Stimulated activated effector memory CD8-positive, alpha-beta T cell treated with anti-CD3 and anti-CD28 coated beads, Interleukin-12 subunit alpha, Interleukin-12 subunit beta, amount 100 ng/mL, for 72 hours (primary cell): ENCODE data around the gene SYT9.

Experiments
- ATAC-seq: fragments of 150-1000 bp; cut with Tn5 transposase; 2 replicates; pipeline ENCODE4 v1.10.0; 2021
- DNase-seq, 2 donors: peaks; one replicate each; pipeline ENCODE4 v3.0.0; 2021 to 2022; ENCODE audit warnings: low spot score in 2 of 2
- H3K27ac Mint-ChIP-seq: one replicate; pipeline ENCODE4 v1.8.0; 2022; ENCODE audit warnings: mild to moderate bottlenecking, mixed read lengths
- H3K36me3 Mint-ChIP-seq: one replicate; pipeline ENCODE4 v1.8.0; 2022; ENCODE audit warnings: mild to moderate bottlenecking, mixed read lengths
- H3K4me1 Mint-ChIP-seq: one replicate; pipeline ENCODE4 v1.8.0; 2022; ENCODE audit warnings: mixed read lengths
- H3K4me3 Mint-ChIP-seq: one replicate; pipeline ENCODE4 v1.8.0; 2022; ENCODE audit warnings: mild to moderate bottlenecking, mixed read lengths
- H3K9me3 Mint-ChIP-seq: one replicate; pipeline ENCODE4 v1.8.0; 2022; ENCODE audit warnings: mixed read lengths

The SYT9 gene

DNA sequence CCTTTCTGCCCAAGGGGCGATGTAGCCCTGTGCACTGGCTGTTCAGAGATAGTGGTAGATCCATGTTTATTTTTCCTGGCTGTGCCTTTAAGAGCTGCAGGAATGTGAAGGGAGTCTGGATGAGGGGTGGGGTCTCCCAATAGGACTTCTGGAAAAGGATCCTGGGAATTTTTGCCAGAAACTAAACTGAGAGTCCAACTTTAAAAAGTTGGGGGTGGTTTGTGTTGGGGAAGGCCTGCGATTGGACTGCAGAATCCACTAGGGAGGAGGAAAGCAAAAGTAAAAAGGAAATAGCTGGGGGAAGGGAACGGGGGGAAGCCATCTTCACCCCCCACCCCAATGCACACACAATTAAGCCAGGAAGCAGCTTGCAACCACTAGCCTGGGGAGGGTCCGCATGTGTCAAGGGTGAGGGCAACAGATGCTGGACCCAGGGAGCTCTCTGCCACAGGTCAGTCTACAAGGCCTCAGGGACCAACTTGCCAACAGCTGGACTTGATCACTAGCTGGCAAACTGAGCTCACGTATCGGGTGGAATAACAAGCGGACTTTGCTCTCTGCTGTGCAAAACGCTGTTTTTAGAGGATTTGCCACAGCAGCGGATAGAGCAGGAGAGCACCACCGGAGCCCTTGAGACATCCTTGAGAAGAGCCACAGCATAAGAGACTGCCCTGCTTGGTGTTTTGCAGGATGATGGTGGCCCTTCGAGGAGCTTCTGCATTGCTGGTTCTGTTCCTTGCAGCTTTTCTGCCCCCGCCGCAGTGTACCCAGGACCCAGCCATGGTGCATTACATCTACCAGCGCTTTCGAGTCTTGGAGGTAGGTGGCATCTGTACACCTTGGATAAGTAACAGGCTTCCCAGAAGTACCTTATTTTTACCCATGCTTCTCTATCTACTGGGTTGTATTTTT, 233.7 kb downstream of the SYT9 start, which contains the start of gene OLFML1:
TSS of gene OLFML1 (plus strand) at position 321 of the 912 bp plus-strand sequence. CDS start at position 691, 370 bp downstream.
- DNase-seq (no peak), ATAC-seq (peak; percentile 29)
- H3K36me3 Mint-ChIP-seq = no peaks in the 10 kb centered on the region

DNA sequence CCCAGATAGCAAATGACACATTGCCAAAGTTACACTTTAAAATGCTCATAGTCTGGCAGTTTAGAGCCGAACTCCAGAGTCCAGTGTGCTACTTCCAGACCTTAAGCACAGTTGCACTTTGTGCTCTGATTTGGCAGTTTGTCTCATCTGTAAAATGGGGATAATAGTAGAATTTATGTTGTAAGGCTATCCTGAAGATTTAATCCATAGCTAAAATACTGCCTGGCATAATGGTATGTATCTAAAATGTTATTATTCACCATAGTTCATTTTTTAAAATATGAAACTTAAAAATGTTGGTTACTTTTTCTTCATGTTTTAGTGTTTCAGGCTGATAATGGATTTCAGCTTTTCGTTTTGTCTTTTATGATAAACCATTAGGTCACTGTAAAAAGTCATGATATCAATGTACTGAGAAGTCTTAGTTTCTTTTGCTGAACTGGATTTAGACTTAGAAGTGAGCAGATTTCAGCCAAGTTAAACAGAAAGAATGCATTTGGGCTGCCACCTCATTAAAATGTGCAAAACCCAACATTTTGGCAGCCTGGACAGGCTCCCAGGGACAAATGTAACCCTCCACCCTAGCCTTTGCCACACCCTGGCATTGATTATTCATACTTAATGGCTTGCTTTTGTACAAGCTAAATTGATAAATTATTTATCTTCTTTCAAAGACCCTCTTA, 234.5 kb downstream of the SYT9 start:
- H3K9me3 Mint-ChIP-seq = no peaks in the 10 kb centered on the region
- no peak overlapping the region for H3K27ac Mint-ChIP-seq
- H3K4me1 Mint-ChIP-seq = no peaks in the 10 kb centered on the region
- no peaks in the 10 kb centered on the region for H3K36me3 Mint-ChIP-seq
- no peak overlapping the region for H3K4me3 Mint-ChIP-seq
- DNase-seq = no peak
- no peak for ATAC-seq

More for the DNA sequence above, 233.7 kb downstream of the SYT9 start, which contains the start of gene OLFML1:
- Mint-ChIP-seq H3K27ac (no peak within 1 kb of the TSS), H3K4me3 (no peak within 1 kb of the TSS), H3K4me1 (no peaks in the 10 kb centered on the region), H3K9me3 (no peaks in the 10 kb centered on the region)

DNA sequence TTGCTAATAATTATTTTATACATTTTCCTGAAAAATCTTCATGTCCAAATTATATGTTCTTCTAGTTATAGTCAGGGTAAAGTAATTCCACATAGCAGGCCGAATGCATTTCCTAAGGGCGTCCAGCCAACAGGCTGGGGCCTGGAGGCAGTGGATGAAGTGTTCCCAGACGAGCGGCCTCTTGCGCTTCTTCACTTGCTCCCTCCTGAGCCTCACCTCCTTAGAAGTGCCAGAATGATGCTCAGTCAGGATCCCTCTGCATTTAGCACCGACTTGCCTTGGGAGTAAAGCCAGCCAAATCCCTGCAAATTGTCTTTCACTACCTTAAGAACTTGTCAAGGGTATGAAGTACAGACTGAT, 235.1 kb downstream of the SYT9 start:
- Mint-ChIP-seq H3K4me1 (no peaks in the 10 kb centered on the region), H3K36me3 (no peaks in the 10 kb centered on the region), H3K9me3 (no peaks in the 10 kb centered on the region), H3K27ac (no peak overlapping the region), H3K4me3 (no peak overlapping the region)
- DNase-seq (no peak), ATAC-seq (no peak)

DNA sequence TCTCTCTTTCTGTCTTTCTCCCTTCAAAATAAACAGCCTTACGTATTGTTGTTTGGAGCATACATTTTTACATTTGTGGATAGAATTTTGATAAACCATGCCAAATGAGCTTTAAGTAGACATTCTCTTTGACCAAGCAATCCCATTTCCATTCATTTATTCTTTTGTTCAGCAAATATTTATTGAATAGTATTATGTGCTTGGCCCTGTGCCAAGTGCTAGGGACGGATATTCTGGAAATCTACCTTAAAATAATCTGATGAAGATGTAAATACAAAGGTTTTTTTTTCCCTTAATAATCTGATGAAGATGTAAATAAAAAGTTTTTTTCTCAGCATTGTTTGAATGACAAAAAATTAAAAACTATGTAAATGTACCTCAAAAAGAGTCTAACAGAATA, 235.7 kb downstream of the SYT9 start:
- Mint-ChIP-seq H3K27ac (no peak overlapping the region), H3K36me3 (no peaks in the 10 kb centered on the region), H3K4me1 (no peaks in the 10 kb centered on the region), H3K4me3 (no peak overlapping the region), H3K9me3 (no peaks in the 10 kb centered on the region)
- ATAC-seq (no peak), DNase-seq (no peak)

DNA sequence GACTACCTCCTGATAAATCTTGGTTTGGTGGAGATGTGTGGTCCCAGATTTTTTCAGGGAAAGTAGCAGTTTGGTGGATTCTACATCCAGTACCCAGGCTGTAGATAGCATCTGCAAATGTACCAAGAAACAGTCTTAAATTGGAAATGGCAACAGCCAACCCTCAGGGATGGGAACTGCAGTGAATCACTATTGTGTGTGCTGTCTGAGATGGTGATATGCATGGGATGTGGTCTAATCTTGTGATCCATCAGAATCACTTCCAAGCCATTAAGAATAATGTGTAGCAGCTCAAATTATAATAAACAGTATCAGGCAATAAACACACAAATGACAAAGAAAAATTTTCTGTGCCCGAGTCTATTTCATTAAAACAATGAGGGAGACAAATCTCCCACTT, 237.0 kb downstream of the SYT9 start:
- ATAC-seq (no peak), DNase-seq (no peak)
- Mint-ChIP-seq H3K36me3 (no peaks in the 10 kb centered on the region), H3K27ac (no peak overlapping the region), H3K4me3 (no peak overlapping the region), H3K4me1 (no peaks in the 10 kb centered on the region), H3K9me3 (no peaks in the 10 kb centered on the region)

DNA sequence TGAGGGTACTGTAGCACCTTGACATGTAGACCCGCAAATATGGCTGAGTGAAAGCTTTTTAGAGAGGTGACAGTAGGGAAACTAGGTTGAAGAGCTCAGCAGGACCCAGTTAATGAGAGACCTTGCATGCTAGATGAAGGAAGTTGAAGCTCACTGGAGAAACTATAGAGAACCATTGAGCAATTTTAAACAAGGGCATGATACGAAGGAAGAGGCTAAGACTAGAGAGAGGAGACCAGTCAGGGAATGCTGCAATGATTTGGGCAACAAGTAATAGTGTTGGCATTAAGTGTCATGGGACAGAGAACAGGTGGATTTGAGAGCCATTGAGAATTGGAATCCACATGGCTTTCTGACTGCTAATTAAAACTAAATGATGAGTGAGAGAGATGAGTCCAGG, 237.7 kb downstream of the SYT9 start:
- DNase-seq = no peak
- Mint-ChIP-seq H3K36me3 (no peaks in the 10 kb centered on the region), H3K4me3 (no peak overlapping the region), H3K4me1 (no peaks in the 10 kb centered on the region), H3K9me3 (no peaks in the 10 kb centered on the region), H3K27ac (no peak overlapping the region)
- ATAC-seq = no peak

GRCh38 chr11:7490054-7490453, 238.3 kb downstream of the SYT9 start:
- no peak for DNase-seq
- no peaks in the 10 kb centered on the region for H3K36me3 Mint-ChIP-seq
- H3K27ac Mint-ChIP-seq = no peak overlapping the region
- no peaks in the 10 kb centered on the region for H3K4me1 Mint-ChIP-seq
- no peak overlapping the region for H3K4me3 Mint-ChIP-seq
- ATAC-seq = no peak
- H3K9me3 Mint-ChIP-seq = no peaks in the 10 kb centered on the region

- DNase-seq (no peak), ATAC-seq (no peak)
- H3K4me3 Mint-ChIP-seq = no peak overlapping the region
- H3K9me3 Mint-ChIP-seq = no peaks in the 10 kb centered on the region
- no peaks in the 10 kb centered on the region for H3K36me3 Mint-ChIP-seq
- H3K4me1 Mint-ChIP-seq = no peaks in the 10 kb centered on the region
- no peak overlapping the region for H3K27ac Mint-ChIP-seq
These were observed 238.8 kb downstream of the SYT9 start for GRCh38 chr11:7490535-7490934.

GRCh38 chr11:7492253-7492652, 240.5 kb downstream of the SYT9 start:
- H3K36me3 Mint-ChIP-seq = no peaks in the 10 kb centered on the region
- H3K4me3 Mint-ChIP-seq = no peak overlapping the region
- no peaks in the 10 kb centered on the region for H3K4me1 Mint-ChIP-seq
- DNase-seq = no peak
- H3K27ac Mint-ChIP-seq = no peak overlapping the region
- ATAC-seq = no peak
- H3K9me3 Mint-ChIP-seq = no peaks in the 10 kb centered on the region

DNA sequence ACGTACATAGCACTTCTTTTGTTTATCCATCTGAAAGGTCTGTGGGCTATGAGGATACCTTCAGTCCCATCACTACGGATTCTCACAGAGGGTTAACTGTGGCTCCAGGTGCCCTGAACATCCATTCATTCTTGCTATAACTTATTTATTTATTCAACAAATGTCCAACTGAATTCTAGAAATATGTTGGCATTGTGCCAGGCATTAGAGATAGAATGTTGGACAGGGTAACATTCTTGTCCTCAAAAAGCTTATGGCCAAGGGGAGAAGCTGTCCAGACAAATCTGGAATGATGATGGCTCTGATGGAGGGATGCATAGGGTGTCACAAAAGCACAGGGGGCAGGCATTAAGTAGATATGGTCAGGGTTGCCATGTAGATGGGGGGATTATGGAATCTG, 242.0 kb downstream of the SYT9 start:
- no peaks in the 10 kb centered on the region for H3K9me3 Mint-ChIP-seq

GRCh38 chr11:7494086-7494745, 242.5 kb downstream of the SYT9 start:
- Mint-ChIP-seq H3K4me3 (no peak overlapping the region), H3K9me3 (no peaks in the 10 kb centered on the region), H3K36me3 (no peaks in the 10 kb centered on the region), H3K27ac (no peak overlapping the region), H3K4me1 (no peaks in the 10 kb centered on the region)
- DNase-seq (no peak), ATAC-seq (no peak)

More for the DNA sequence above, 242.0 kb downstream of the SYT9 start:
- no peak overlapping the region for H3K4me3 Mint-ChIP-seq
- DNase-seq = no peak
- H3K4me1 Mint-ChIP-seq = no peaks in the 10 kb centered on the region
- no peak overlapping the region for H3K27ac Mint-ChIP-seq
- ATAC-seq = no peak
- H3K36me3 Mint-ChIP-seq = no peaks in the 10 kb centered on the region

- DNase-seq = no peak
- ATAC-seq = peak; percentile 62
- H3K27ac Mint-ChIP-seq = no peak overlapping the region
- H3K36me3 Mint-ChIP-seq = no peaks in the 10 kb centered on the region
- no peak overlapping the region for H3K4me3 Mint-ChIP-seq
- H3K4me1 Mint-ChIP-seq = no peaks in the 10 kb centered on the region
- no peaks in the 10 kb centered on the region for H3K9me3 Mint-ChIP-seq
These were observed 244.3 kb downstream of the SYT9 start for GRCh38 chr11:7495882-7496551.

GRCh38 chr11:7498193-7498592, 246.5 kb downstream of the SYT9 start:
- Mint-ChIP-seq H3K4me3 (no peak overlapping the region), H3K9me3 (no peaks in the 10 kb centered on the region), H3K27ac (no peak overlapping the region), H3K4me1 (no peaks in the 10 kb centered on the region), H3K36me3 (no peaks in the 10 kb centered on the region)
- DNase-seq (no peak), ATAC-seq (no peak)

- H3K4me1 Mint-ChIP-seq = no peaks in the 10 kb centered on the region
- H3K36me3 Mint-ChIP-seq = no peaks in the 10 kb centered on the region
- H3K27ac Mint-ChIP-seq = no peak overlapping the region
These were observed 247.4 kb downstream of the SYT9 start for GRCh38 chr11:7499081-7499480.

DNA sequence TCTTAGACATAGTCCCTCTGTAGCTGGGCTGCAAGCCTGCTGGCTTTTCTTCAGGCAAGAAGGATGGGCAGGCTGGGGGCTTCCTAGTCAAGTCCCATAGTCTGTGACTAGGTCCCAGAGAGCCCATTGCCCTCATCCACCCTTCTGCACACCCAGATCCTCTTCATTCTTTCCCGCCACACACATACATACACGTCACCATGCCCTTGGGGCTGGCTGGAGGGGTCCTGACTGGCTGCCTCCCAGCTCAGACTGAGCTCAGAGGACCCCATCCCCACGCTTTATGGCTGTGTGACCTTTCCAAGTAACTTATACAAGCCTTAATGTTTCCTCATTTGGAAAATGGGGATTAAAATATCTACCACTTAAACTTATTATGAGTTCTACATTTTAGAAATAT, 248.5 kb downstream of the SYT9 start:
- Mint-ChIP-seq H3K27ac (no peak overlapping the region), H3K9me3 (no peaks in the 10 kb centered on the region), H3K36me3 (no peaks in the 10 kb centered on the region), H3K4me1 (no peaks in the 10 kb centered on the region), H3K4me3 (no peak overlapping the region)
- no peak for ATAC-seq
- no peak for DNase-seq

More at GRCh38 chr11:7499081-7499480, 247.4 kb downstream of the SYT9 start:
- no peak for ATAC-seq
- Mint-ChIP-seq H3K9me3 (no peaks in the 10 kb centered on the region), H3K4me3 (no peak overlapping the region)
- no peak for DNase-seq
